GM12878 (cell line): Measurements from ENCODE around the gene RTF1. TPM values are rescaled to one million over a fixed set of nuclear protein-coding genes. Genes with fewer than 3 reads are reported as not detected.
A peak's percentile ranks its signal among the peaks of the same experiment; 100 is the strongest.

ENCODE experiments used
- ATAC-seq: fragments of 200-7000 bp; cut with Tn5 transposase; 3 replicates; pipeline ENCODE4 v1.9.1; 2020; ENCODE audit warnings: mild to moderate bottlenecking, moderate library complexity
- BruUV-seq: library from RNA; stranded (reverse); fragments of 400-500 nt; replicated peaks from 2 replicates; lab custom pipeline; 2021; lab: Mats Ljungman, UMichigan
- CTCF ChIA-PET: fragments of 300-600 bp; sonication (Branson Sonifier 250); formaldehyde crosslinking; extraction: SDS; loops from one replicate; lab custom pipeline; 2021; ENCODE audit warnings: inconsistent platforms; lab: Yijun Ruan, JAX
- POLR2A ChIA-PET: fragments of 350-600 bp; formaldehyde crosslinking; extraction: SDS; loops from one replicate; lab custom pipeline; 2021; ENCODE audit warnings: inconsistent platforms; lab: Charles Lee
- RAD21 ChIA-PET: fragments of 300-600 bp; sonication (Branson Sonifier 250); formaldehyde crosslinking; loops from one replicate; lab custom pipeline; 2023; ENCODE audit warnings: antibody characterized with exemption; ENCODE audit not compliant: unreplicated experiment; lab: Charles Lee
- SMC1A ChIA-PET: fragments of 300-600 bp; sonication (Branson Sonifier 250); formaldehyde crosslinking; loops from one replicate; lab custom pipeline; 2023; ENCODE audit not compliant: unreplicated experiment, uncharacterized antibody; lab: Charles Lee
- DNase-seq: peaks from one replicate; pipeline ENCODE4 v3.0.0-alpha.2; 2011; ENCODE audit warnings: low read depth, low spot score
- FAIRE-seq: peaks from 3 replicates; lab custom pipeline; 2011; peaks lifted over from hg19 to GRCh38; lab: Jason Lieb, UNC
- H2AFZ ChIP-seq: 2 replicates; pipeline ENCODE4 v1.6.0; 2011; ENCODE audit warnings: low read depth, low read length, control low read depth; ENCODE audit not compliant: control insufficient read depth
- H3K27ac ChIP-seq: 2 replicates; pipeline ENCODE4 v1.5.1; 2011; ENCODE audit warnings: control low read depth; ENCODE audit not compliant: control insufficient read depth, insufficient read depth
- H3K27me3 ChIP-seq, 2 experiments: replicated peaks in 1 of 2; 2 replicates each; pipeline versions ENCODE4 v1.6.0 to v1.6.1; 2011; ENCODE audit warnings: low read length in 1 of 2; ENCODE audit not compliant: control insufficient read depth in 2 of 2, insufficient read depth in 2 of 2
- H3K36me3 ChIP-seq, 2 experiments: 2 replicates each; pipeline ENCODE4 v1.5.1; 2011; ENCODE audit warnings: low read length in 1 of 2; ENCODE audit not compliant: control insufficient read depth in 2 of 2, insufficient read depth in 2 of 2
- H3K4me1 ChIP-seq: 2 replicates; pipeline ENCODE4 v1.6.1; 2011; ENCODE audit warnings: mild to moderate bottlenecking, low read length, moderate library complexity, mixed read lengths; ENCODE audit not compliant: control insufficient read depth, insufficient read depth
- H3K4me2 ChIP-seq: 2 replicates; pipeline ENCODE4 v1.6.0; 2011; ENCODE audit warnings: control low read depth; ENCODE audit not compliant: control insufficient read depth, insufficient read depth
- H3K4me3 ChIP-seq: fragments of 200-600 bp; sonication (generic); 2 replicates; pipeline ENCODE4 v1.5.1; 2016
- H3K79me2 ChIP-seq: 2 replicates; pipeline ENCODE4 v1.6.0; 2011; ENCODE audit warnings: low read length; ENCODE audit not compliant: control insufficient read depth, insufficient read depth
- H3K9ac ChIP-seq: 2 replicates; pipeline ENCODE4 v1.8.0; 2011; ENCODE audit warnings: low read length, control low read depth, mixed read lengths; ENCODE audit not compliant: control insufficient read depth, insufficient read depth
- H3K9me3 ChIP-seq: replicated peaks from 3 replicates; pipeline ENCODE4 v1.5.1; 2011; ENCODE audit warnings: mild to moderate bottlenecking, low read length; ENCODE audit not compliant: control insufficient read depth, insufficient read depth
- H4K20me1 ChIP-seq: 2 replicates; pipeline ENCODE4 v1.6.0; 2011; ENCODE audit not compliant: control insufficient read depth, insufficient read depth
- ETV6 ChIP-seq, 2 experiments: fragments of 450-650 bp in 1 of 2; IDR thresholded peaks in 1 of 2; conservative IDR thresholded peaks in 1 of 2; 2 replicates each; pipeline ENCODE4 v1.6.1; 2014; ENCODE audit warnings: antibody characterized with exemption in 1 of 2, borderline replicate concordance in 1 of 2, low read depth in 1 of 2, mild to moderate bottlenecking in 1 of 2, moderate library complexity in 1 of 2
- IKZF2 ChIP-seq, 2 experiments: fragments of 450-650 bp; IDR thresholded peaks; 2 replicates each; pipeline ENCODE4 v1.6.1; 2017; ENCODE audit warnings: mild to moderate bottlenecking in 2 of 2, moderate library complexity in 2 of 2
- POLR2AphosphoS5 ChIP-seq: IDR thresholded peaks from 2 replicates; pipeline ENCODE4 v1.6.1; 2011; ENCODE audit warnings: mild to moderate bottlenecking, low read length, inconsistent platforms
- RUNX3 ChIP-seq: IDR thresholded peaks from 2 replicates; pipeline ENCODE4 v1.6.1; 2012; ENCODE audit warnings: low read length, inconsistent platforms
- ZNF274 ChIP-seq: IDR thresholded peaks from one replicate; pipeline ENCODE4 v1.8.0; 2011; ENCODE audit not compliant: insufficient read length, insufficient read depth
- ZNF384 ChIP-seq: IDR thresholded peaks from 2 replicates; pipeline ENCODE4 v1.6.1; 2012; ENCODE audit warnings: low read depth, mild to moderate bottlenecking, low read length, improper control_type of control experiment, borderline replicate concordance
- WGBS: methylation state at CpG from one replicate; pipeline ENCODE4 v1.1.6; 2016; ENCODE audit warnings: low lambda C conversion rate; ENCODE audit not compliant: insufficient replicate concordance, insufficient coverage; ENCODE audit errors: missing lambda C conversion rate; 5-methylcytosine and 5-hydroxymethylcytosine counted together
- in situ Hi-C: fragments of 300-500 bp; cut with MboI; formaldehyde crosslinking; loops from 9 replicates; pipeline ENCODE4 v1.14.3; 2018; ENCODE audit warnings: mixed read lengths
- intact Hi-C: fragments of 100-400 bp; cut with micrococcal nuclease; formaldehyde crosslinking; loops from one replicate; pipeline ENCODE4 v1.14.2; 2022; ENCODE audit not compliant: unreplicated experiment
- polyA plus RNA-seq, 11 experiments: library from polyadenylated mRNA; depleted of rRNA in 4 of 11; unstranded in 6 of 11; stranded (reverse) in 5 of 11; fragments of >200 nt; fragmentation: Nextera tagmentation in 4 of 11; fragmentation: Illumina TruSeq in 1 of 11; extraction: Ambion mirVana in 4 of 11; extraction: Trizol in 1 of 11; gene quantifications; 1 replicate in 1 of 11; 2 replicates in 10 of 11; pipeline versions ENCODE4 v1.2.1 to v1.2.3, GENCODE V29; 2011 to 2016; ENCODE audit warnings: inconsistent platforms in 2 of 11, missing spikeins in 2 of 11, low read depth in 1 of 11
- total RNA-seq, 4 experiments: library from RNA; depleted of rRNA in 3 of 4; stranded (reverse); fragments of >200 nt in 3 of 4; fragmentation: Illumina TruSeq in 1 of 4; extraction: Trizol in 1 of 4; gene quantifications; 2 replicates each; pipeline versions ENCODE4 v1.2.1 to v1.2.3, GENCODE V29; 2013 to 2021
- TF ChIP-seq, protein P1 (sequence below): fragments of 450-650 bp; formaldehyde crosslinking; IDR thresholded peaks from 2 replicates; pipeline ENCODE4 v1.5.0; 2022; ENCODE audit warnings: mild to moderate bottlenecking, missing genetic modification characterization
- TF ChIP-seq, protein P2 (sequence below): fragments of 450-650 bp; IDR thresholded peaks from 2 replicates; pipeline ENCODE4 v1.6.1; 2017; ENCODE audit warnings: mild to moderate bottlenecking, moderate library complexity

RTF1 gene
- total and polyA plus RNA-seq, 10 of the 15 experiments (the other 5 are each of a cell fraction or from before 2014, with no cell fraction given) = 7.2 to 67.9 (median 32.3) TPM

DNA sequence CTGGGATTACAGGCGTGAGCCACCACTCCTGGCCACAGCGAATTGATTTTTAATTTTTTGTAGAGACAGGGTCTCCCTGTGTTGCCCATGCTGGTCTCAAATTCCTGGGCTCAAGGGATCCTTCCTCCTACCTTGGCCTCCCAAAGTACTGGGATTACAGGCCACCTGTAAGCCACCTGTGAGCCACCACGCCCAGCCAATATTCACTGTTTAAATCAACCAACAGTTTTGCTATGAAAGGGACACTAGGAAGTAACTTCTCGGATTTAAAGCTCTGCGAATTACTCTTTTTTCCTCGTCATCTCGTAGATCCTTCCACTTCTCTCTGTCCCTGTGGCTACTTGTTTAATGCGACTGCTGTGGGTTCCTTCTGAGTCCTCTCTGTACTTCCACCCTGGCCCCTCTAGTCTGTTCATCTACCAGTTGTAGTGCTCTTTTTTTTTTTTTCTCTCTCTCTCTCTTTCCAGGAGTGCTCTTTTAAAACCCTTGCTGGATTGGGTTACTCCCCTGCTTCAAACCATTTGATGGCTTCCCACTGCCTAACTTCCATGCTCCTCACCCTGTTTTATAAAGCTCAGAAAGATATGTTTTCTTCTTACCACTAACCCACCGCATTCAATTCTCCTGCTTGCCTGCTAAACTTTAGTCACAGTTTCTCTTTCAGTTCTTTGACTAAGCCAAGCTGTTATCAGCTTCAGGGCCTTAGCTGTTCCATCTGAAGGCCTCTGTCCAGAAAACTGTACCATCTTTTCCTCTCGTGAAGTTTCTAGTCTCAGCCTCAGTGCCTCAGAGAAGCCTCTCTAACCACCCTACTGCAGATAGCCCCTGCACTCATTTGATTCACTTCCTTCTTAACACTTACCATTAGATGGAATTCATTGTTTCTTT is 12.4 kb downstream of the RTF1 start:
- BruUV-seq = no TSS peak
- FAIRE-seq = peak; percentile 56
- SMC1A ChIA-PET = interaction anchor here (0.8 to 2.8 kb wide), 8 partner anchors 9 to 231 kb away, joined by 3 to 20 read pairs (median 4); partner anchors contain the start of gene MGA
- intact Hi-C loops = no loop called here
- Histone ChIP-seq H3K27me3 (no peaks in the 10 kb centered on the region), H3K27ac (peak overlapping the region; percentile 91), H2AFZ (peak overlapping the region; percentile 68), H3K4me3 (peak overlapping the region; percentile 59; the same call in 1 of the 2 replicates), H3K79me2 (peaks cover 52% of the 10 kb centered on the region), H3K4me1 (peaks cover 20% of the 10 kb centered on the region), H3K4me2 (peak overlapping the region; percentile 91), H3K36me3 (peaks cover 0 to 4% of the 10 kb centered on the region in 2 experiments; a peak in 2 of 4 replicates), H3K9me3 (no peaks in the 10 kb centered on the region), H4K20me1 (no peaks in the 10 kb centered on the region), H3K9ac (peak overlapping the region; percentile 73)
- in situ Hi-C loops = no loop called here
- POLR2A ChIA-PET = interaction anchor here (0.6 to 2.3 kb wide), 7 partner anchors 11 to 723 kb away, joined by 3 to 10 read pairs (median 6); partner anchors contain the start of genes OIP5 and RTF1
- WGBS = 24% methylated on average over 10 of the region's 10 CpGs
- RAD21 ChIA-PET = interaction anchor here (0.7 to 1.3 kb wide), 9 partner anchors 10 to 345 kb away, joined by 3 to 5 read pairs (median 3); partner anchors contain the start of genes CHP1, MAPKBP1 and NUSAP1
- DNase-seq = peak; percentile 65
- CTCF ChIA-PET = interaction anchor here (0.5 to 2.4 kb wide), 4 partner anchors 23 to 728 kb away, joined by 3 to 10 read pairs (median 4); no protein-coding TSS in a partner anchor
- TF ChIP-seq ETV6 (conservative IDR thresholded peaks at IDR 0.05 in 1 of 2, IDR thresholded peaks at IDR 0.05 in 1 of 2; ENCODE audit: borderline replicate concordance in 1 of 2, low read depth in 1 of 2) (peak in 1 of 2 experiments; percentile 13; a peak in 1 of 4 replicates), POLR2AphosphoS5 (no peak), ZNF384 (peak; percentile 48; the same call in 1 of the 2 replicates), RUNX3 (peak; percentile 39; the same call in 1 of the 2 replicates), ZNF274 (no peak), IKZF2 (IDR thresholded peaks at IDR 0.05) (peak; percentile 21 to 35; a peak in 1 of 4 replicates)
- TF ChIP-seq, protein P1, sequence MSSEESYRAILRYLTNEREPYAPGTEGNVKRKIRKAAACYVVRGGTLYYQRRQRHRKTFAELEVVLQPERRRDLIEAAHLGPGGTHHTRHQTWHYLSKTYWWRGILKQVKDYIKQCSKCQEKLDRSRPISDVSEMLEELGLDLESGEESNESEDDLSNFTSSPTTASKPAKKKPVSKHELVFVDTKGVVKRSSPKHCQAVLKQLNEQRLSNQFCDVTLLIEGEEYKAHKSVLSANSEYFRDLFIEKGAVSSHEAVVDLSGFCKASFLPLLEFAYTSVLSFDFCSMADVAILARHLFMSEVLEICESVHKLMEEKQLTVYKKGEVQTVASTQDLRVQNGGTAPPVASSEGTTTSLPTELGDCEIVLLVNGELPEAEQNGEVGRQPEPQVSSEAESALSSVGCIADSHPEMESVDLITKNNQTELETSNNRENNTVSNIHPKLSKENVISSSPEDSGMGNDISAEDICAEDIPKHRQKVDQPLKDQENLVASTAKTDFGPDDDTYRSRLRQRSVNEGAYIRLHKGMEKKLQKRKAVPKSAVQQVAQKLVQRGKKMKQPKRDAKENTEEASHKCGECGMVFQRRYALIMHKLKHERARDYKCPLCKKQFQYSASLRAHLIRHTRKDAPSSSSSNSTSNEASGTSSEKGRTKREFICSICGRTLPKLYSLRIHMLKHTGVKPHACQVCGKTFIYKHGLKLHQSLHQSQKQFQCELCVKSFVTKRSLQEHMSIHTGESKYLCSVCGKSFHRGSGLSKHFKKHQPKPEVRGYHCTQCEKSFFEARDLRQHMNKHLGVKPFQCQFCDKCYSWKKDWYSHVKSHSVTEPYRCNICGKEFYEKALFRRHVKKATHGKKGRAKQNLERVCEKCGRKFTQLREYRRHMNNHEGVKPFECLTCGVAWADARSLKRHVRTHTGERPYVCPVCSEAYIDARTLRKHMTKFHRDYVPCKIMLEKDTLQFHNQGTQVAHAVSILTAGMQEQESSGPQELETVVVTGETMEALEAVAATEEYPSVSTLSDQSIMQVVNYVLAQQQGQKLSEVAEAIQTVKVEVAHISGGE (CRISPR knock-in tag) = no peak
- TF ChIP-seq, protein P2, sequence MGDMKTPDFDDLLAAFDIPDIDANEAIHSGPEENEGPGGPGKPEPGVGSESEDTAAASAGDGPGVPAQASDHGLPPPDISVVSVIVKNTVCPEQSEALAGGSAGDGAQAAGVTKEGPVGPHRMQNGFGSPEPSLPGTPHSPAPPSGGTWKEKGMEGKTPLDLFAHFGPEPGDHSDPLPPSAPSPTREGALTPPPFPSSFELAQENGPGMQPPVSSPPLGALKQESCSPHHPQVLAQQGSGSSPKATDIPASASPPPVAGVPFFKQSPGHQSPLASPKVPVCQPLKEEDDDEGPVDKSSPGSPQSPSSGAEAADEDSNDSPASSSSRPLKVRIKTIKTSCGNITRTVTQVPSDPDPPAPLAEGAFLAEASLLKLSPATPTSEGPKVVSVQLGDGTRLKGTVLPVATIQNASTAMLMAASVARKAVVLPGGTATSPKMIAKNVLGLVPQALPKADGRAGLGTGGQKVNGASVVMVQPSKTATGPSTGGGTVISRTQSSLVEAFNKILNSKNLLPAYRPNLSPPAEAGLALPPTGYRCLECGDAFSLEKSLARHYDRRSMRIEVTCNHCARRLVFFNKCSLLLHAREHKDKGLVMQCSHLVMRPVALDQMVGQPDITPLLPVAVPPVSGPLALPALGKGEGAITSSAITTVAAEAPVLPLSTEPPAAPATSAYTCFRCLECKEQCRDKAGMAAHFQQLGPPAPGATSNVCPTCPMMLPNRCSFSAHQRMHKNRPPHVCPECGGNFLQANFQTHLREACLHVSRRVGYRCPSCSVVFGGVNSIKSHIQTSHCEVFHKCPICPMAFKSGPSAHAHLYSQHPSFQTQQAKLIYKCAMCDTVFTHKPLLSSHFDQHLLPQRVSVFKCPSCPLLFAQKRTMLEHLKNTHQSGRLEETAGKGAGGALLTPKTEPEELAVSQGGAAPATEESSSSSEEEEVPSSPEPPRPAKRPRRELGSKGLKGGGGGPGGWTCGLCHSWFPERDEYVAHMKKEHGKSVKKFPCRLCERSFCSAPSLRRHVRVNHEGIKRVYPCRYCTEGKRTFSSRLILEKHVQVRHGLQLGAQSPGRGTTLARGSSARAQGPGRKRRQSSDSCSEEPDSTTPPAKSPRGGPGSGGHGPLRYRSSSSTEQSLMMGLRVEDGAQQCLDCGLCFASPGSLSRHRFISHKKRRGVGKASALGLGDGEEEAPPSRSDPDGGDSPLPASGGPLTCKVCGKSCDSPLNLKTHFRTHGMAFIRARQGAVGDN = no peak
- ATAC-seq = peak; percentile 92
